Measurements from ENCODE around the gene LPAR5. TPM values are rescaled to one million over a fixed set of nuclear protein-coding genes. Genes with fewer than 3 reads are reported as not detected.

LPAR5 gene
- total RNA-seq, 1 experiment from 2014 or later = 0.22 TPM

- no peak for DNase-seq
- no peak overlapping the region for H2BK20ac ChIP-seq (ENCODE audit: low read depth, low read length, poor library complexity, severe bottlenecking)
- no peaks in the 10 kb centered on the region for H4K20me1 ChIP-seq (ENCODE audit: control insufficient read depth, insufficient read depth, insufficient read length)
- H3K4me2 ChIP-seq (ENCODE audit: insufficient read depth, insufficient read length, low read length) = no peak overlapping the region
- TF ChIP-seq, protein P1, sequence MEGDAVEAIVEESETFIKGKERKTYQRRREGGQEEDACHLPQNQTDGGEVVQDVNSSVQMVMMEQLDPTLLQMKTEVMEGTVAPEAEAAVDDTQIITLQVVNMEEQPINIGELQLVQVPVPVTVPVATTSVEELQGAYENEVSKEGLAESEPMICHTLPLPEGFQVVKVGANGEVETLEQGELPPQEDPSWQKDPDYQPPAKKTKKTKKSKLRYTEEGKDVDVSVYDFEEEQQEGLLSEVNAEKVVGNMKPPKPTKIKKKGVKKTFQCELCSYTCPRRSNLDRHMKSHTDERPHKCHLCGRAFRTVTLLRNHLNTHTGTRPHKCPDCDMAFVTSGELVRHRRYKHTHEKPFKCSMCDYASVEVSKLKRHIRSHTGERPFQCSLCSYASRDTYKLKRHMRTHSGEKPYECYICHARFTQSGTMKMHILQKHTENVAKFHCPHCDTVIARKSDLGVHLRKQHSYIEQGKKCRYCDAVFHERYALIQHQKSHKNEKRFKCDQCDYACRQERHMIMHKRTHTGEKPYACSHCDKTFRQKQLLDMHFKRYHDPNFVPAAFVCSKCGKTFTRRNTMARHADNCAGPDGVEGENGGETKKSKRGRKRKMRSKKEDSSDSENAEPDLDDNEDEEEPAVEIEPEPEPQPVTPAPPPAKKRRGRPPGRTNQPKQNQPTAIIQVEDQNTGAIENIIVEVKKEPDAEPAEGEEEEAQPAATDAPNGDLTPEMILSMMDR (conservative IDR thresholded peaks at IDR 0.05) = no peak
- H4K8ac ChIP-seq (replicated peaks; ENCODE audit: insufficient read length, low read depth, low read length) = no peak overlapping the region
- H3K27ac ChIP-seq (ENCODE audit: insufficient read length, low read depth, low read length) = no peak overlapping the region
- no peak overlapping the region for H3T11ph ChIP-seq (ENCODE audit: low read length)
- no peak overlapping the region for H4K91ac ChIP-seq (ENCODE audit: insufficient read length, low read depth, low read length)
- peaks cover 6% of the 10 kb centered on the region; the same call in 1 of the 2 replicates for H3K27me3 ChIP-seq (ENCODE audit: insufficient read depth, low read length)
- no peak overlapping the region for H2AK5ac ChIP-seq (ENCODE audit: insufficient read length, low read length)
- peaks cover 7% of the 10 kb centered on the region; the same call in 1 of the 2 replicates for H3K4me1 ChIP-seq (ENCODE audit: insufficient read depth, low read length)
- Mint-ChIP-seq H3K4me1 (peaks cover 16 to 26% of the 10 kb centered on the region in 2 experiments), H3K9me3 (no peaks in the 10 kb centered on the region; a peak in 1 of 5 replicates), H3K27me3 (ENCODE audit: low read depth) (peaks cover 29% of the 10 kb centered on the region), H3K36me3 (ENCODE audit: insufficient read depth in 1 of 3, low read depth in 3 of 3) (peaks cover 0 to 4% (median 0%) of the 10 kb centered on the region in 3 experiments; a peak in 2 of 7 replicates), H3K27ac (no peak overlapping the region), H3K4me3 (no peak overlapping the region)
- H2BK15ac ChIP-seq (ENCODE audit: low read depth, low read length) = no peak overlapping the region
- no peak overlapping the region for H2BK120ac ChIP-seq (ENCODE audit: low read depth, low read length, poor library complexity, severe bottlenecking)
- H3K23me2 ChIP-seq (ENCODE audit: insufficient read length, low read depth, low read length, poor library complexity, severe bottlenecking) = no peaks in the 10 kb centered on the region
- H3K9me3 ChIP-seq (ENCODE audit: control insufficient read depth, low read depth, low read length) = no peaks in the 10 kb centered on the region
- no peak overlapping the region for H3K14ac ChIP-seq (ENCODE audit: insufficient read depth, low read length)
- H4K5ac ChIP-seq (ENCODE audit: insufficient read length, low read depth, low read length) = no peak overlapping the region
- no peak overlapping the region for H3K9ac ChIP-seq (ENCODE audit: extremely low read depth, insufficient read length, low read length)
- H3K18ac ChIP-seq (ENCODE audit: insufficient read length, low read depth, low read length) = no peak overlapping the region
- H2BK5ac ChIP-seq (ENCODE audit: insufficient read length, low read length) = no peak overlapping the region
- no CpG with 5 or more reads among the region's 5 CpGs for WGBS (ENCODE audit: extremely low coverage, insufficient read length, low lambda C conversion rate)
- H3K23ac ChIP-seq (ENCODE audit: insufficient read length, low read depth, low read length) = no peak overlapping the region
- no peak overlapping the region for H2AFZ ChIP-seq (ENCODE audit: low read length)
- no peaks in the 10 kb centered on the region for H3K79me2 ChIP-seq (ENCODE audit: insufficient read depth, low read length)
- H3K56ac ChIP-seq (ENCODE audit: insufficient read length, low read depth, low read length) = no peak overlapping the region
- no peak overlapping the region for H3K4ac ChIP-seq (ENCODE audit: low read depth, low read length)
- H3K79me1 ChIP-seq (ENCODE audit: insufficient read depth, low read depth, low read length, poor library complexity, severe bottlenecking) = no peaks in the 10 kb centered on the region
- H2BK12ac ChIP-seq (ENCODE audit: insufficient read length, low read depth, low read length) = no peak overlapping the region
These were observed 17.1 kb downstream of the LPAR5 start for GRCh38 chr12:6618483-6619225.

Data from H9 (cell line).